ENCODE data around the gene FAM107A. TPM values are rescaled to one million over a fixed set of nuclear protein-coding genes. Genes with fewer than 3 reads are reported as not detected.

The FAM107A gene
- total and polyA plus RNA-seq, 2 of the 13 experiments (the other 11 are each of a cell fraction or from before 2014, with no cell fraction given): not detected

DNA sequence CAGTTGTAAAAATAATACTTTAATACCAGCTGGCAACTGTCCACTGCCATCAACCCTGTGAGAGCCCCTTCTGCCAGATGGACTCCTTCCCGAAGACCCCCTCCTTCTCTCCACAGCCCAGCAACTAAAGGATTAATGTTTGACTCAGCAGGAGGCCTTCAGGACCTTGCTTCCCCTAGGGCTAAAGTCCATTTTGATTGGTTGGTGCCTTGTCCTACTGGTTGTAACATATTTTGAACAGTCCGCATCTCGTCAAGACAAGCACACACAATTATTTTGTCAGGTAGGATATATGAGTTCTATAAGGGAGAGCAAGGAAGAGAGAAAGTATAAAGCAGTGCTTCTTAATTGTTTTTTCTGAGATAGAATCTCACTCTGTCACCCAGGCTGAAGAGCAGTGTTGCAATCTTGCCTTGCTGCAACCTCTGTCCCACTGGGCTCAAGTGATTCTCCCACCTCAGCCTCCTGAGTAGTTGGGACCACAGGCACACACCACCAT lies 58.9 kb downstream of the FAM107A start (continued):
- TF ChIP-seq, protein P1, sequence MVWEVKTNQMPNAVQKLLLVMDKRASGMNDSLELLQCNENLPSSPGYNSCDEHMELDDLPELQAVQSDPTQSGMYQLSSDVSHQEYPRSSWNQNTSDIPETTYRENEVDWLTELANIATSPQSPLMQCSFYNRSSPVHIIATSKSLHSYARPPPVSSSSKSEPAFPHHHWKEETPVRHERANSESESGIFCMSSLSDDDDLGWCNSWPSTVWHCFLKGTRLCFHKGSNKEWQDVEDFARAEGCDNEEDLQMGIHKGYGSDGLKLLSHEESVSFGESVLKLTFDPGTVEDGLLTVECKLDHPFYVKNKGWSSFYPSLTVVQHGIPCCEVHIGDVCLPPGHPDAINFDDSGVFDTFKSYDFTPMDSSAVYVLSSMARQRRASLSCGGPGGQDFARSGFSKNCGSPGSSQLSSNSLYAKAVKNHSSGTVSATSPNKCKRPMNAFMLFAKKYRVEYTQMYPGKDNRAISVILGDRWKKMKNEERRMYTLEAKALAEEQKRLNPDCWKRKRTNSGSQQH (CRISPR knock-in tag; IDR thresholded peaks at IDR 0.05; ENCODE audit: low read depth): no peak
- TF ChIP-seq RAD51 (IDR thresholded peaks at IDR 0.05; ENCODE audit: borderline replicate concordance) (no peak), TFE3 (CRISPR knock-in tag; IDR thresholded peaks at IDR 0.05) (no peak), HMGXB4 (CRISPR knock-in tag; IDR thresholded peaks at IDR 0.05; ENCODE audit: borderline replicate concordance in 1 of 2, low read depth in 1 of 2) (no peak), SCMH1 (CRISPR knock-in tag; IDR thresholded peaks at IDR 0.05; ENCODE audit: borderline replicate concordance) (no peak), SIX4 (CRISPR knock-in tag; IDR thresholded peaks at IDR 0.05) (no peak), DPF2 (CRISPR knock-in tag; IDR thresholded peaks at IDR 0.05; ENCODE audit: borderline replicate concordance, low read depth) (0 out of 2 replicates have a peak, but pooled peaks have one; percentile 49), ZNF629 (CRISPR knock-in tag; conservative IDR thresholded peaks at IDR 0.05) (no peak), ZNF615 (CRISPR knock-in tag; IDR thresholded peaks at IDR 0.05; ENCODE audit: borderline replicate concordance) (no peak), ZNF264 (CRISPR knock-in tag; IDR thresholded peaks at IDR 0.05) (no peak), SMARCC2 (IDR thresholded peaks at IDR 0.05) (no peak), ZNF766 (CRISPR knock-in tag; IDR thresholded peaks at IDR 0.05; ENCODE audit: borderline replicate concordance) (no peak), ZNF678 (CRISPR knock-in tag; IDR thresholded peaks at IDR 0.05) (no peak)
- TF ChIP-seq, protein P2, sequence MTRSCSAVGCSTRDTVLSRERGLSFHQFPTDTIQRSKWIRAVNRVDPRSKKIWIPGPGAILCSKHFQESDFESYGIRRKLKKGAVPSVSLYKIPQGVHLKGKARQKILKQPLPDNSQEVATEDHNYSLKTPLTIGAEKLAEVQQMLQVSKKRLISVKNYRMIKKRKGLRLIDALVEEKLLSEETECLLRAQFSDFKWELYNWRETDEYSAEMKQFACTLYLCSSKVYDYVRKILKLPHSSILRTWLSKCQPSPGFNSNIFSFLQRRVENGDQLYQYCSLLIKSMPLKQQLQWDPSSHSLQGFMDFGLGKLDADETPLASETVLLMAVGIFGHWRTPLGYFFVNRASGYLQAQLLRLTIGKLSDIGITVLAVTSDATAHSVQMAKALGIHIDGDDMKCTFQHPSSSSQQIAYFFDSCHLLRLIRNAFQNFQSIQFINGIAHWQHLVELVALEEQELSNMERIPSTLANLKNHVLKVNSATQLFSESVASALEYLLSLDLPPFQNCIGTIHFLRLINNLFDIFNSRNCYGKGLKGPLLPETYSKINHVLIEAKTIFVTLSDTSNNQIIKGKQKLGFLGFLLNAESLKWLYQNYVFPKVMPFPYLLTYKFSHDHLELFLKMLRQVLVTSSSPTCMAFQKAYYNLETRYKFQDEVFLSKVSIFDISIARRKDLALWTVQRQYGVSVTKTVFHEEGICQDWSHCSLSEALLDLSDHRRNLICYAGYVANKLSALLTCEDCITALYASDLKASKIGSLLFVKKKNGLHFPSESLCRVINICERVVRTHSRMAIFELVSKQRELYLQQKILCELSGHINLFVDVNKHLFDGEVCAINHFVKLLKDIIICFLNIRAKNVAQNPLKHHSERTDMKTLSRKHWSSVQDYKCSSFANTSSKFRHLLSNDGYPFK (CRISPR knock-in tag; IDR thresholded peaks at IDR 0.05; ENCODE audit: borderline replicate concordance): no peak
- TF ChIP-seq, protein P3, sequence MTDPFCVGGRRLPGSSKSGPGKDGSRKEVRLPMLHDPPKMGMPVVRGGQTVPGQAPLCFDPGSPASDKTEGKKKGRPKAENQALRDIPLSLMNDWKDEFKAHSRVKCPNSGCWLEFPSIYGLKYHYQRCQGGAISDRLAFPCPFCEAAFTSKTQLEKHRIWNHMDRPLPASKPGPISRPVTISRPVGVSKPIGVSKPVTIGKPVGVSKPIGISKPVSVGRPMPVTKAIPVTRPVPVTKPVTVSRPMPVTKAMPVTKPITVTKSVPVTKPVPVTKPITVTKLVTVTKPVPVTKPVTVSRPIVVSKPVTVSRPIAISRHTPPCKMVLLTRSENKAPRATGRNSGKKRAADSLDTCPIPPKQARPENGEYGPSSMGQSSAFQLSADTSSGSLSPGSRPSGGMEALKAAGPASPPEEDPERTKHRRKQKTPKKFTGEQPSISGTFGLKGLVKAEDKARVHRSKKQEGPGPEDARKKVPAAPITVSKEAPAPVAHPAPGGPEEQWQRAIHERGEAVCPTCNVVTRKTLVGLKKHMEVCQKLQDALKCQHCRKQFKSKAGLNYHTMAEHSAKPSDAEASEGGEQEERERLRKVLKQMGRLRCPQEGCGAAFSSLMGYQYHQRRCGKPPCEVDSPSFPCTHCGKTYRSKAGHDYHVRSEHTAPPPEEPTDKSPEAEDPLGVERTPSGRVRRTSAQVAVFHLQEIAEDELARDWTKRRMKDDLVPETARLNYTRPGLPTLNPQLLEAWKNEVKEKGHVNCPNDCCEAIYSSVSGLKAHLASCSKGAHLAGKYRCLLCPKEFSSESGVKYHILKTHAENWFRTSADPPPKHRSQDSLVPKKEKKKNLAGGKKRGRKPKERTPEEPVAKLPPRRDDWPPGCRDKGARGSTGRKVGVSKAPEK (CRISPR knock-in tag; IDR thresholded peaks at IDR 0.05; ENCODE audit: borderline replicate concordance): no peak
- TF ChIP-seq, protein P4, sequence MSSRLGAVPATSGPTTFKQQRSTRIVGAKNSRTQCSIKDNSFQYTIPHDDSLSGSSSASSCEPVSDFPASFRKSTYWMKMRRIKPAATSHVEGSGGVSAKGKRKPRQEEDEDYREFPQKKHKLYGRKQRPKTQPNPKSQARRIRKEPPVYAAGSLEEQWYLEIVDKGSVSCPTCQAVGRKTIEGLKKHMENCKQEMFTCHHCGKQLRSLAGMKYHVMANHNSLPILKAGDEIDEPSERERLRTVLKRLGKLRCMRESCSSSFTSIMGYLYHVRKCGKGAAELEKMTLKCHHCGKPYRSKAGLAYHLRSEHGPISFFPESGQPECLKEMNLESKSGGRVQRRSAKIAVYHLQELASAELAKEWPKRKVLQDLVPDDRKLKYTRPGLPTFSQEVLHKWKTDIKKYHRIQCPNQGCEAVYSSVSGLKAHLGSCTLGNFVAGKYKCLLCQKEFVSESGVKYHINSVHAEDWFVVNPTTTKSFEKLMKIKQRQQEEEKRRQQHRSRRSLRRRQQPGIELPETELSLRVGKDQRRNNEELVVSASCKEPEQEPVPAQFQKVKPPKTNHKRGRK (CRISPR knock-in tag; IDR thresholded peaks at IDR 0.05): no peak

All from HepG2 (cell line).